ENCODE results near the gene LRRC37B.

DNA sequence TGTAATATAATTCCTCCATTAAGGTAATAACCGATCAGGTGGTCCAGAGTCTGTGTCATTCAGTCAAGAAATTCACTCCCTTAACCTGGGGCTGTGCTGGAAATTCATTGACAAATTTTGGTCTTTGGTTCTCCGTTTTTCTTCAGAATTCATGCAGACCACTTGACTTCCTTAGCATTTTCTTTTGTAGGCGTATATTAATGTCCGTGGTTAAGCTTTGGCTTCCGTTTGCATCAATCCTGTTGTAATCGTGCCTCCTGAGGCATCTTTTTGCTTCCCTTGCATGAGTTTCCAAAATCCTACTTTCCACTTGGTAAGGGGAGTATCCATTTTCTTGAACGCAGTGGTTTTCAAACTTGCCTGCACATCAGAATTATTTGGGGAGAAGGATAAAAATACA is 9.0 kb downstream of the LRRC37B start:
- TF ChIP-seq YY1 (IDR thresholded peaks at IDR 0.05; ENCODE audit: insufficient read depth, insufficient read length) (no peak), ZNF274 (IDR thresholded peaks at IDR 0.05; ENCODE audit: low read depth, low read length) (no peak), SUZ12 (IDR thresholded peaks at IDR 0.05; ENCODE audit: extremely low read depth, insufficient read depth, insufficient read length) (no peak)
